Fibroblast of lung (primary cell): Measurements from ENCODE around the gene ANKS6.
A peak's percentile ranks its signal among the peaks of the same experiment; 100 is the strongest.

Source experiments
- EZH2 ChIP-seq: IDR thresholded peaks from 2 replicates; pipeline ENCODE4 v1.5.1; 2012; ENCODE audit warnings: low read length, control low read depth, mild to moderate bottlenecking; ENCODE audit errors: missing control alignments
- TF ChIP-seq, protein P1 (sequence below), 2 donors: IDR thresholded peaks in 1 of 2; conservative IDR thresholded peaks in 1 of 2; 1 replicate in 1 of 2; 2 replicates in 1 of 2; pipeline ENCODE4 v1.5.1; 2011 to 2012; ENCODE audit warnings: low read length in 2 of 2, control low read depth in 1 of 2, inconsistent platforms in 1 of 2, low read depth in 1 of 2, mild to moderate bottlenecking in 1 of 2

DNA sequence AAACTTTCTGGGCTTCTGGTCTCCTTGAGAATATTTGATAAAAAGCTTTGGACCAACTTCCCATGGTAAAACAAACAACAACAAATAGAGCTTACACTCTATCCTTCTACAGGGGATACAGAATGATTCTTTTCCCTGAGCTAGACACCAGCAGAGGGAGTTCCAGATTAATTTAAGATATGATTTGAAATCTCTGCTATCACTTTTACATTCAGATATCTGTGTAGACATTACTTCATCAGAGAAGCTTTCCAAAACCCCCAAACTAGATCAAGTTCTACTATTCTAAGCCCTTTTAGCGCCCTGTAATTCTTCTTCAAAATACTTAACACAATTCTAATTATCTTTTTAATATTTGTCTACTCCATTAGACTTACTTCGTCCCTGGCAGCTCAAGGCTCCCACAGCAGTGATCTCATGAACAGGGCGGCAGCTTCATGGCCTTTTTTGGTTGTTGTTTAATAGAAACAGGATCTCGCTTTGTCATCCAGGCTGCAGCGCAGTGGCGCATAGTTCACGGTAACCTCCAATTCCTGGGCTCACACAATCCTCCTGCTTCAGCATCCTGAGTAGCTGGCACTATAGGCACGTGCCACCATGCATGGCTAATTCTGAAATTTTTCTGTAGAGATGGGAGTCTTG is 10.2 kb upstream of the ANKS6 start:
- TF ChIP-seq, protein P1, sequence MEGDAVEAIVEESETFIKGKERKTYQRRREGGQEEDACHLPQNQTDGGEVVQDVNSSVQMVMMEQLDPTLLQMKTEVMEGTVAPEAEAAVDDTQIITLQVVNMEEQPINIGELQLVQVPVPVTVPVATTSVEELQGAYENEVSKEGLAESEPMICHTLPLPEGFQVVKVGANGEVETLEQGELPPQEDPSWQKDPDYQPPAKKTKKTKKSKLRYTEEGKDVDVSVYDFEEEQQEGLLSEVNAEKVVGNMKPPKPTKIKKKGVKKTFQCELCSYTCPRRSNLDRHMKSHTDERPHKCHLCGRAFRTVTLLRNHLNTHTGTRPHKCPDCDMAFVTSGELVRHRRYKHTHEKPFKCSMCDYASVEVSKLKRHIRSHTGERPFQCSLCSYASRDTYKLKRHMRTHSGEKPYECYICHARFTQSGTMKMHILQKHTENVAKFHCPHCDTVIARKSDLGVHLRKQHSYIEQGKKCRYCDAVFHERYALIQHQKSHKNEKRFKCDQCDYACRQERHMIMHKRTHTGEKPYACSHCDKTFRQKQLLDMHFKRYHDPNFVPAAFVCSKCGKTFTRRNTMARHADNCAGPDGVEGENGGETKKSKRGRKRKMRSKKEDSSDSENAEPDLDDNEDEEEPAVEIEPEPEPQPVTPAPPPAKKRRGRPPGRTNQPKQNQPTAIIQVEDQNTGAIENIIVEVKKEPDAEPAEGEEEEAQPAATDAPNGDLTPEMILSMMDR (conservative IDR thresholded peaks at IDR 0.05 in 1 of 2, IDR thresholded peaks at IDR 0.05 in 1 of 2; ENCODE audit: low read depth in 1 of 2, low read length in 2 of 2), result peak in 1 of 2 donors; percentile 47
- TF ChIP-seq EZH2, result no peak
